Ovary (tissue), 3 donors: Measurements from ENCODE around the gene MPV17L2.

Source experiments
- CTCF ChIP-seq, 3 donors: fragments of 450-650 bp in 2 of 3; fragments of 200-600 bp in 1 of 3; IDR thresholded peaks; one replicate each; pipeline versions ENCODE4 v1.5.1 to v1.8.0; 2016 to 2022; ENCODE audit warnings: antibody characterized with exemption in 3 of 3, mild to moderate bottlenecking in 1 of 3
- EP300 ChIP-seq: sonication (generic); formaldehyde crosslinking; IDR thresholded peaks from one replicate; pipeline ENCODE4 v1.6.1; 2017; ENCODE audit warnings: antibody characterized with exemption
- POLR2A ChIP-seq: fragments of 450-650 bp; IDR thresholded peaks from one replicate; pipeline ENCODE4 v1.6.1; 2017; ENCODE audit warnings: antibody characterized with exemption, mild to moderate bottlenecking, moderate library complexity
- donor health status: DM: no; HTN: no; CAD: no.

DNA sequence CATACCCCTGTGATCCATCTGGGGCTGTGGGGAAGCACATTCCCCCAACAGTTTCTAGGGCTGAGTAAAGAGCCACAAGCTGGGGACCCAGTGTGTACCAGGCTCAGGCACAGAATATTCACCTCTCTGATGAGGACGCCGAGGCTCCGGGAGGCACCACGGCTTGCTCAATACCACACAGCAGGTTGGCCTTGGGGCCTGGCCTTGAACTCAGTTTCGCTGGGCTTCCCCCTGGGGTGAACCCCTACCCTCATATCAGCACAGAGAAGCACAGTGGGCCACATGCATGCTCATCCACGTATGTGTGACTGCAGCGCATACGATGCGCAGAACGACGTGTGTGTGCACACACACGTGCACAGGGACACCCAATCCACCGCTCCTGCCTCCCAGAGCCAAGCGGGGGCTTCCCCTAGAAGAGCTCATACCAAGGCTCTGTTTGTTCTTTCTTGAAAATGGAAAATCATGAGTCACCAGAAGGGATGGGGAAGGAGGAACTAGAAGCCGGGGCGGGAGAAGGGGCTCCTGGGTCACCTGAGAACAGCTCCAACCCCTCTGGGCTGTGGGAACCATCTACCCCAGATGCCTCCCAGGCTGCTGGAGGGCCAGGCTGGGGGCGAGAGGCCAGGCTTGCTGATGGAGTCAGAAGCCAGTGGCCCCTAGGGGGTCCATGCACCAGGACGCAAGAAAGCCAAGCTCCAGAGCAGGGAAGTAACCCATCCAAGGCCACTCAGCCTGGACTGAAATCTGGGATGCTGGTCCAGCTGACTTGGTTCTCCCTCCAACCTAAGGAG is 38.1 kb downstream of the MPV17L2 start:
- TF ChIP-seq EP300 (no peak), CTCF (IDR thresholded peaks at IDR 0.05) (no peak), POLR2A (no peak)
